Activated T-helper 1 cell treated with anti-CD3 and anti-CD28 coated beads, Interleukin-2, amount 50 U/mL, for 16 hours (primary cell): ENCODE results near the gene CLIC5.
"Not testable (repeated sequence)": the region's sequence is repeated elsewhere in the genome, so short reads cannot be mapped to it uniquely, and the experiment has no call there.

Experiments used
- DNase-seq, 2 donors: peaks; one replicate each; pipeline ENCODE4 v3.0.0-alpha.2; 2020; ENCODE audit warnings: low read depth in 1 of 2, low spot score in 1 of 2

Gene CLIC5

GRCh38 chr6:45929421-45930361 is 86.0 kb downstream of the CLIC5 start:
- no peak for DNase-seq

- no peak for DNase-seq
Measured at GRCh38 chr6:45928721-45929305, 86.8 kb downstream of the CLIC5 start.

GRCh38 chr6:45927421-45928320 is 88.0 kb downstream of the CLIC5 start:
- no peak for DNase-seq

- DNase-seq, result not testable (repeated sequence)
Measured at GRCh38 chr6:45926423-45926822, 89.2 kb downstream of the CLIC5 start.

GRCh38 chr6:45924763-45925342 is 90.8 kb downstream of the CLIC5 start:
- DNase-seq, result no peak

- peak in 1 of 2 donors; percentile 6 for DNase-seq
Measured at GRCh38 chr6:45923831-45924391, 91.7 kb downstream of the CLIC5 start.

GRCh38 chr6:45922728-45923351 is 92.8 kb downstream of the CLIC5 start:
- peak in 1 of 2 donors; percentile 28 for DNase-seq

- DNase-seq, result no peak
Measured at GRCh38 chr6:45921691-45922281, 93.9 kb downstream of the CLIC5 start.

GRCh38 chr6:45920819-45921511 is 94.7 kb downstream of the CLIC5 start:
- DNase-seq, result no peak

GRCh38 chr6:45917439-45917838 is 98.2 kb downstream of the CLIC5 start:
- DNase-seq, result no peak

GRCh38 chr6:45916692-45917091 is 99.0 kb downstream of the CLIC5 start:
- no peak for DNase-seq

- DNase-seq, result no peak
Measured at GRCh38 chr6:45915780-45916468, 99.7 kb downstream of the CLIC5 start.

- DNase-seq, result no peak
Measured at GRCh38 chr6:45911691-45912090, 104.0 kb downstream of the CLIC5 start.

GRCh38 chr6:45903959-45904358 is 111.7 kb downstream of the CLIC5 start:
- no peak for DNase-seq

- no peak for DNase-seq
Measured at GRCh38 chr6:45902984-45903383, 112.7 kb downstream of the CLIC5 start.

- no peak for DNase-seq
Measured at GRCh38 chr6:45901767-45902650, 113.7 kb downstream of the CLIC5 start.

- DNase-seq, result no peak
Measured at GRCh38 chr6:45900808-45901752, 114.6 kb downstream of the CLIC5 start.
